H9 (cell line): ENCODE data around the gene THAP9. TPM values are rescaled to one million over a fixed set of nuclear protein-coding genes. Genes with fewer than 3 reads are reported as not detected.

ENCODE experiments used
- DNase-seq: peaks from one replicate; pipeline ENCODE4 v3.0.0-alpha.2; 2017
- H2AFZ ChIP-seq: one replicate; pipeline ENCODE4 v1.6.1; 2013; ENCODE audit warnings: mild to moderate bottlenecking, low read length, control low read depth, moderate library complexity
- H2AK5ac ChIP-seq: 2 replicates; pipeline ENCODE4 v1.6.1; 2013; ENCODE audit warnings: low read length, control low read depth, mixed read lengths; ENCODE audit not compliant: insufficient read length
- H2BK120ac ChIP-seq: one replicate; pipeline ENCODE4 v1.6.1; 2013; ENCODE audit warnings: low read depth, mild to moderate bottlenecking, low read length, control low read depth, inconsistent platforms; ENCODE audit not compliant: poor library complexity, severe bottlenecking
- H2BK12ac ChIP-seq: 2 replicates; pipeline ENCODE4 v1.6.1; 2013; ENCODE audit warnings: low read length, control low read depth, mixed read lengths, low read depth; ENCODE audit not compliant: insufficient read length
- H2BK15ac ChIP-seq: 2 replicates; pipeline ENCODE4 v1.6.1; 2013; ENCODE audit warnings: low read depth, low read length, control low read depth
- H2BK20ac ChIP-seq: one replicate; pipeline ENCODE4 v1.6.1; 2013; ENCODE audit warnings: low read depth, mild to moderate bottlenecking, low read length, control low read depth, inconsistent platforms; ENCODE audit not compliant: poor library complexity, severe bottlenecking
- H2BK5ac ChIP-seq: 2 replicates; pipeline ENCODE4 v1.6.1; 2013; ENCODE audit warnings: low read length, control low read depth, mixed read lengths; ENCODE audit not compliant: insufficient read length
- H3K14ac ChIP-seq: 2 replicates; pipeline ENCODE4 v1.6.1; 2013; ENCODE audit warnings: low read length, control low read depth; ENCODE audit not compliant: insufficient read depth
- H3K18ac ChIP-seq: 2 replicates; pipeline ENCODE4 v1.6.1; 2013; ENCODE audit warnings: low read depth, mild to moderate bottlenecking, mixed read lengths, low read length, control low read depth; ENCODE audit not compliant: insufficient read length
- H3K23ac ChIP-seq: 2 replicates; pipeline ENCODE4 v1.6.1; 2013; ENCODE audit warnings: low read length, control low read depth, mixed read lengths, low read depth; ENCODE audit not compliant: insufficient read length
- H3K23me2 ChIP-seq: 2 replicates; pipeline ENCODE4 v1.6.1; 2013; ENCODE audit warnings: low read depth, mild to moderate bottlenecking, mixed read lengths, low read length, control low read depth; ENCODE audit not compliant: insufficient read length, poor library complexity, severe bottlenecking
- H3K27ac ChIP-seq: 2 replicates; pipeline ENCODE4 v1.5.1; 2013; ENCODE audit warnings: low read length, control low read depth, mixed read lengths, low read depth; ENCODE audit not compliant: insufficient read length
- H3K27me3 ChIP-seq: 2 replicates; pipeline ENCODE4 v1.6.1; 2013; ENCODE audit warnings: low read length, control low read depth, inconsistent platforms; ENCODE audit not compliant: insufficient read depth
- H3K4ac ChIP-seq: 2 replicates; pipeline ENCODE4 v1.6.1; 2013; ENCODE audit warnings: low read depth, mild to moderate bottlenecking, control low read depth, inconsistent platforms, low read length, moderate library complexity
- H3K4me1 ChIP-seq: 2 replicates; pipeline ENCODE4 v1.6.1; 2013; ENCODE audit warnings: low read length, control low read depth, inconsistent platforms; ENCODE audit not compliant: insufficient read depth
- H3K4me2 ChIP-seq: 2 replicates; pipeline ENCODE4 v1.6.1; 2013; ENCODE audit warnings: low read length, control low read depth, mixed read lengths; ENCODE audit not compliant: insufficient read length, insufficient read depth
- H3K56ac ChIP-seq: 2 replicates; pipeline ENCODE4 v1.6.1; 2013; ENCODE audit warnings: low read depth, mild to moderate bottlenecking, mixed read lengths, low read length, control low read depth; ENCODE audit not compliant: insufficient read length
- H3K79me1 ChIP-seq: 2 replicates; pipeline ENCODE4 v1.6.1; 2013; ENCODE audit warnings: low read depth, mild to moderate bottlenecking, moderate library complexity, low read length, control low read depth, inconsistent platforms; ENCODE audit not compliant: insufficient read depth, poor library complexity, severe bottlenecking
- H3K79me2 ChIP-seq: 2 replicates; pipeline ENCODE4 v1.6.1; 2013; ENCODE audit warnings: low read length, control low read depth, inconsistent platforms; ENCODE audit not compliant: insufficient read depth
- H3K9ac ChIP-seq: 2 replicates; pipeline ENCODE4 v1.6.1; 2013; ENCODE audit warnings: low read length, control low read depth, mixed read lengths; ENCODE audit not compliant: insufficient read length; ENCODE audit errors: extremely low read depth
- H3K9me3 ChIP-seq: one replicate; pipeline ENCODE4 v1.6.1; 2013; ENCODE audit warnings: low read depth, low read length, inconsistent platforms; ENCODE audit not compliant: control insufficient read depth
- H3T11ph ChIP-seq: one replicate; pipeline ENCODE4 v1.6.1; 2013; ENCODE audit warnings: mild to moderate bottlenecking, low read length, control low read depth, inconsistent platforms
- H4K20me1 ChIP-seq: one replicate; pipeline ENCODE4 v1.6.1; 2013; ENCODE audit not compliant: control insufficient read depth, insufficient read length, insufficient read depth
- H4K5ac ChIP-seq: 2 replicates; pipeline ENCODE4 v1.6.1; 2013; ENCODE audit warnings: low read depth, mild to moderate bottlenecking, mixed read lengths, low read length, control low read depth; ENCODE audit not compliant: insufficient read length
- H4K8ac ChIP-seq: replicated peaks from 2 replicates; pipeline ENCODE4 v1.6.1; 2013; ENCODE audit warnings: low read length, control low read depth, mixed read lengths, low read depth; ENCODE audit not compliant: insufficient read length
- H4K91ac ChIP-seq: 2 replicates; pipeline ENCODE4 v1.6.1; 2013; ENCODE audit warnings: low read depth, mild to moderate bottlenecking, moderate library complexity, mixed read lengths, low read length, control low read depth; ENCODE audit not compliant: insufficient read length
- H3K27ac Mint-ChIP-seq, 3 experiments: 2 replicates in 2 of 3; 3 replicates in 1 of 3; pipeline ENCODE4 v1.8.0; 2020 to 2021; ENCODE audit warnings: mixed read lengths in 3 of 3, mild to moderate bottlenecking in 1 of 3, moderate library complexity in 1 of 3
- H3K27me3 Mint-ChIP-seq: 2 replicates; pipeline ENCODE4 v1.8.0; 2021; ENCODE audit warnings: low read depth, mild to moderate bottlenecking, moderate library complexity, mixed read lengths
- H3K36me3 Mint-ChIP-seq, 3 experiments: 2 replicates in 2 of 3; 3 replicates in 1 of 3; pipeline ENCODE4 v1.8.0; 2020 to 2021; ENCODE audit warnings: low read depth in 3 of 3, mixed read lengths in 3 of 3; ENCODE audit not compliant: insufficient read depth in 1 of 3
- H3K4me1 Mint-ChIP-seq, 2 experiments: 2 replicates each; pipeline ENCODE4 v1.8.0; 2020; ENCODE audit warnings: mixed read lengths in 2 of 2
- H3K4me3 Mint-ChIP-seq, 2 experiments: 2 replicates in 1 of 2; 3 replicates in 1 of 2; pipeline ENCODE4 v1.8.0; 2020 to 2021; ENCODE audit warnings: mild to moderate bottlenecking in 2 of 2, mixed read lengths in 2 of 2, moderate library complexity in 1 of 2
- H3K9me3 Mint-ChIP-seq, 2 experiments: 2 replicates in 1 of 2; 3 replicates in 1 of 2; pipeline ENCODE4 v1.8.0; 2020; ENCODE audit warnings: mild to moderate bottlenecking in 2 of 2, mixed read lengths in 2 of 2, moderate library complexity in 1 of 2
- CTCF ChIP-seq: fragments of 200-600 bp; sonication (generic); conservative IDR thresholded peaks from 3 replicates; pipeline ENCODE4 v1.8.0; 2021; ENCODE audit warnings: antibody characterized with exemption, mild to moderate bottlenecking
- WGBS: extraction: QIAGEN DNeasy Blood & Tissue Kit; methylation state at CpG from one replicate; pipeline ENCODE4 v1.1.7; 2013; ENCODE audit warnings: missing lambda C conversion rate, low lambda C conversion rate, mixed read lengths; ENCODE audit not compliant: insufficient read length; ENCODE audit errors: extremely low coverage; 5-methylcytosine and 5-hydroxymethylcytosine counted together
- total RNA-seq: library from RNA; stranded (reverse); gene quantifications from 2 replicates; pipeline ENCODE4 v1.2.1, GENCODE V29; 2021

THAP9 gene
- total RNA-seq, 1 experiment from 2014 or later, result 14.8 TPM

GRCh38 chr4:82901183-82901718 lies 716 bp downstream of the THAP9 start:
- H3T11ph ChIP-seq, result no peak overlapping the region
- no peaks in the 10 kb centered on the region for H3K4me1 ChIP-seq
- H2BK120ac ChIP-seq, result no peak overlapping the region
- H3K56ac ChIP-seq, result no peak overlapping the region
- Mint-ChIP-seq H3K36me3 (peaks cover 19 to 46% (median 24%) of the 10 kb centered on the region in 3 experiments), H3K9me3 (no peaks in the 10 kb centered on the region), H3K27ac (no peak overlapping the region), H3K4me3 (no peak overlapping the region), H3K4me1 (peaks cover 20 to 21% of the 10 kb centered on the region in 2 experiments), H3K27me3 (no peaks in the 10 kb centered on the region)
- peak overlapping the region; percentile 86 for H3K9ac ChIP-seq
- peak overlapping the region; percentile 10; the same call in 1 of the 2 replicates for H3K14ac ChIP-seq
- peaks cover 10% of the 10 kb centered on the region for H3K23me2 ChIP-seq
- H3K9me3 ChIP-seq, result no peaks in the 10 kb centered on the region
- H3K79me2 ChIP-seq, result peaks cover 24% of the 10 kb centered on the region; the same call in 1 of the 2 replicates
- H2AFZ ChIP-seq, result no peak overlapping the region
- no peak overlapping the region for H3K4ac ChIP-seq
- TF ChIP-seq CTCF, result no peak
- H3K27ac ChIP-seq, result peak overlapping the region; percentile 57
- no peak overlapping the region for H4K8ac ChIP-seq
- peak overlapping the region; percentile 57 for H3K4me2 ChIP-seq
- no peak overlapping the region for H2BK20ac ChIP-seq
- H3K79me1 ChIP-seq, result no peaks in the 10 kb centered on the region
- H2BK5ac ChIP-seq, result no peak overlapping the region
- no CpG with 5 or more reads among the region's 8 CpGs for WGBS
- no peak overlapping the region for H2AK5ac ChIP-seq
- H3K23ac ChIP-seq, result no peak overlapping the region
- H3K18ac ChIP-seq, result peak overlapping the region; percentile 16
- H3K27me3 ChIP-seq, result no peaks in the 10 kb centered on the region
- no peak for DNase-seq
- H2BK15ac ChIP-seq, result no peak overlapping the region
- no peak overlapping the region for H4K91ac ChIP-seq
- no peak overlapping the region for H4K5ac ChIP-seq
- H4K20me1 ChIP-seq, result no peaks in the 10 kb centered on the region
- H2BK12ac ChIP-seq, result no peak overlapping the region
